GM19238 (cell line): ENCODE results near the gene PLA2G7.

ENCODE experiments used
- DNase-seq: peaks from one replicate; pipeline ENCODE4 v3.0.0; 2011; ENCODE audit warnings: low spot score; ENCODE audit not compliant: insufficient read length

PLA2G7 gene

DNA sequence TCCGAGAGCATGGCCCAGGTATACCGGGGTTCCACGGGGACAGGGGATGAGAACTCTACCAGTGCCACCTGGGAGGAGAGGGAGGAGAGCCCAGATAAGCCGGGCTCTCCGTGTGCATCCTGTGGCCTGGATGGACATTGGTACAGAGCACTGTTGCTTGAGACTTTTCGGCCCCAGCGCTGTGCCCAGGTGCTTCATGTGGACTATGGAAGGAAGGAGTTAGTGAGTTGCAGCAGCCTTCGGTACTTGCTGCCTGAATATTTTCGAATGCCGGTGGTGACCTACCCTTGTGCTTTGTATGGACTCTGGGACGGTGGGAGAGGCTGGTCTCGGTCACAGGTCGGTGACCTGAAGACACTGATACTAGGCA is 46.2 kb downstream of the PLA2G7 start:
- no peak for DNase-seq

DNA sequence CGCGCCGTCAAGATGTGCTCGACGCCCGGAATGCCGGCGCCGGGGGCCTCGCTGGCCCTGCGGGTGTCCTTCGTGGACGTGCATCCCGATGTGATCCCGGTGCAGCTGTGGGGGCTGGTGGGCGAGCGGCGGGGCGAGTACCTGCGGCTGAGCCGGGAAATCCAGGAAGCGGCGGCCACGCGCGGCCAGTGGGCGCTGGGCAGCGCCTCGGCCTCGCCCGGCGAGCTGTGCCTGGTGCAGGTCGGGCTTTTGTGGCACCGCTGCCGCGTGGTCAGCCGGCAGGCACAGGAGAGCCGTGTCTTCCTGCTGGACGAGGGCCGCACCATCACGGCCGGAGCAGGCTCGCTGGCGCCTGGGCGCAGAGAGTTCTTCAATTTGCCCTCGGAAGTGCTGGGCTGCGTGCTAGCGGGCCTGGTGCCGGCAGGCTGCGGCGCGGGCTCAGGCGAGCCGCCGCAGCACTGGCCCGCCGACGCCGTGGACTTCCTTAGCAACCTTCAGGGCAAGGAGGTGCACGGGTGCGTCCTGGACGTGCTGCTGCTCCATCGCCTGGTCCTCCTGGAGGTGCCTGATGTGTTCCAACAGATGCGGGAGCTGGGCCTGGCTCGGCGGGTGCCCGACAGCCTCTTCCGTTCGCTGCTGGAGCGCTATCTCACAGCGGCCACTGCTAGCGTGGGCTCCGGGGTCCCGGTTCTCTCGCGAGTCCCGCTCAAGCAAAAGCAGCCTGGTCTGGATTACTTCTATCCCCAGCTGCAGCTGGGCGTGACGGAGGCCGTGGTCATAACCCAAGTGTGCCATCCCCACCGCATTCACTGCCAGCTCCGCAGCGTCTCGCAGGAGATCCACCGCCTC is 46.8 kb downstream of the PLA2G7 start:
- no peak for DNase-seq

DNA sequence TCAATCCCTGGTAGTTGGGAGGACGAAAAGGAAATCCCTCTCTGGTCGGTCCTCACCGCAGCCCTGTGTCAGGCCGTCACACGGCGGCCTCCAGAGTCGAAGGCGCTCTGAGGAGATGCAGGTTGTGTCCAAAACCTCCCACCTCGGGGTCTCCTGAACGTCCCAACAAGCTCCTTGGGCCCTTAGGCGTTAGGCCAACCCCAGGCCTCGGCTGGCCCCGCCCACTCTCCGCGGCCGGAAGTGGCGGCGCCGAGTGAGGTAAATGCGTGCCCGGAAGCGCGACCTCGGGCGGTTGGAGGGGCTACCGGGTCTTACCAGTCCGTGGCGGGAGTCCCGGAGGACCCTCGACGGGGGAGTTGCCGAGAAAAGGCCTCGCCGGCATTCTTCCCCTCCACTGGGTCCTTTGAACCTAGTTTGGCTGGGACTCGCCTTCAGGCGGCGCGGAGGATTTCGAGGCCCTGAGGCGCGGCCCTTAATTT is 47.5 kb downstream of the PLA2G7 start, which contains the start of gene TDRD6:
TSS of gene TDRD6 (plus strand) at position 267 of the 479 bp plus-strand sequence. CDS start 244 bp downstream, outside the sequence.
- DNase-seq = no peak

DNA sequence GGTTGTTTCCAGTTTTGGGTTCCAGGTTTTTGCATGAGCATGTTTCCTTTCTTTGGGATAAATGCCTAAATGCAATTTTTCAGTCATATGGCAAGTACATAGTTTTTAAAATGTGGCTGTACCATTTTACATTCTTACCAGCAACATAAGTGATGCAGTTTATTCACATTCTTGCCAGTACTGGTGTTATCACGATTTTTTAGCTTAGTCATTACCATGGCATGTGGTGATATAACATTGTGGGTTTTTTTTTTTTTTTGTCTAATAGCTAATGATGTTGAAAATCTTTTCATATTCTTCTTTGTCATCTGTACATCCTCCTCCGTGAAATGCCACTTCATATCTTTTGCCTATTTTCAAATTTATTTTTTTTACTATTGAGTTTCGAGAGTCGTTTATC is 50.4 kb downstream of the PLA2G7 start:
- no peak for DNase-seq

DNA sequence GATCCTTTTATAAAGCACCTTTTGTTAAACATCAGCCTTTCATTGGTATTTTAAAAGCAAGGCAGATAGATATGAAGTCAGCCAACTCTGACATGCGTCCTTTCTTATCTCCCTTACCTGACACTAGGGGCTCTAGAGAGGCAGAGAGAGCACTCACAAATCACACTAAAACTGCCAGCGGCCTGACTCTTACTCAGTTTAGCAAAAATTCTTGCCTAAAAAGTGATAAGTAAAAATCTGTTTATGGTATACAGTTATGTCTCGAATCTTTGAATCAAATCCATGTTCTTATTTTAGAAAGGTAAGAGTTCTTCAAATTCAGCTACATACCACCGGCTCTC is 57.9 kb downstream of the PLA2G7 start:
- no peak for DNase-seq

DNA sequence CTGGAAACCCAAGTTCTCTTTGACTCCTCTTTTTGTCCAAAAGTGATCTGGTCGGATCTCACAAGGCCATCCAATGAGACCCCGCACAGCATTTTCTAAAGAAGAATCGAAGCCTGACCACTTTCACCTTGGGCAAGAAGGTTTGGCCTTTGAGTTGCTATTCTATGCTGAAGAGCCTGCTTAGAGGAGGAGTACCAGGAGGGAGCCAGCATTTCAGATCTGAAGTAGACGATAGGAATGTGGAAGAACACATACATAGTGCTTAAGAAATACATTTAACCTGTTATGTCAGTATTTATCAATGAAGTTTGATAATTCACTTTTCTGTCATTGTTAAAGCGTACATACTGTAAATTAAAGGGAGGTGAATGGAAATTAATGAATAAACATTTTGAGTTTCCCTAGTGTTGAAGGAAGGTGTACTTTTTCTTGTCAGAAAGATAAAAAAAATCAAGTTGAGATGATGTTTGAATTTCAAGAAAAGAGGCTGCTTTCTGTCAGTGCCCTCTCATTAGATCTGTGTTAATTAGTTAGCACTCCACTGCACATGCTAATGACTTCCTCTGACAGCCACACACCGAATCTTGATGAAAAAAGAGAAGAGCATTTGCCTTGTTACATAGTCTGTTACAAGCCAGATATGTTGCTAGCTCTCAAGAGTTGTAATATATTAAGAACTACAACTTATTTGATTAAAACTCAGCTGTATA is 58.4 kb downstream of the PLA2G7 start:
- no peak for DNase-seq

DNA sequence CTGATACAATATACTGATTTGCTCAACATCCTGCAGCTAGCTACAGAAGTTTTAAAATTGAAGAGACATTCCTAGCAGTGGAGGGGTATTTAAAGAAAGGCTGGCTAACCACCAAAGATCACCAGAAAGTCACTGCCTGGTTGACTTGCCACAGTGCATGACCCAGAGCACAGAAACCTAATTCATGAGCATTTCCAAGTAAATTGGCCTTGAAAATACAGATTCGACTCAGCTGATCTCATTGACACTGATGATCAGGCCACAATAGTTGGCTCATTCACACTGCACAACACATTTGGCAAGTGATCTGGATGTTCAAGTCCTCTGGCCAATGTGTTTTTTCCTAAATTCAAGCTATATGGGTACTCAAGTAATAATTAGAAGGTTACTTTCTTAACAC is 60.8 kb downstream of the PLA2G7 start:
- DNase-seq = no peak

DNA sequence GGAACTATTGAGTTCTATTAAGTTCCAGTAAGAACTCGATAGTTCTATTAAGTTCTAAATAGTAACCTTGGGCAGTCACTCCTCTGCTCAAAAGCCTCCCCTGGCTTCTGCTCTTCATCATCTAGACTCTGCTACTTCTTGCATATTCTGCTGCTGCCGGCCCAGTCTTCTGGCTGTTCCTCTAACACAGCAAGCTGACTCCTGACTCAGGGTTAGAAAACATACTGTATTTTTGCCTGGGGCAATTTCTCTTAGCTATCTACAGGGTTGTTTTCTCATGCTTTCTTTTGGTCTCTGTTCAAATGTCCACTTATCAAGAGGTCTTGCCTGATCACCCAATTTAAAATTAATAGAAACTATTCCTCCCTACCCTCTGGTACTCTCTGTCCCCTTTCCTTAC is 67.8 kb downstream of the PLA2G7 start:
- DNase-seq = no peak

DNA sequence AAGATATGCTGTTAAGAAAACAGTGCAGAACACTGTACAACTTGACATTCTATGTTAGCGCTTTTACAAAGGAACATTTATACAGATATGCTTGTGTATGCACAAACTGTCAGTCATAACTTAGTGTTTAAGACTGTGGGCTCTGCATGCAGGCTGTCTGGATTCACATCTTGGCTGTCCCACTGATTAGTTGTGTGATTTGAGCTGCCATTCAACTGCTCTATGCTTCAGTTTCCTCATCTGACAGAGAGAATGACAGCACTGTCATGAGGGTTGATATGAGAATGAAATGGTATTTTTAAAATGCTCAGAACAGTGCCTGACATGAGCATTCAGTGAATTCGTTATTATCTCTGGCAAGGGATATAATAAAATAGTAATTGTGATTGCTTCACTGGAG is 73.7 kb downstream of the PLA2G7 start:
- DNase-seq = no peak

DNA sequence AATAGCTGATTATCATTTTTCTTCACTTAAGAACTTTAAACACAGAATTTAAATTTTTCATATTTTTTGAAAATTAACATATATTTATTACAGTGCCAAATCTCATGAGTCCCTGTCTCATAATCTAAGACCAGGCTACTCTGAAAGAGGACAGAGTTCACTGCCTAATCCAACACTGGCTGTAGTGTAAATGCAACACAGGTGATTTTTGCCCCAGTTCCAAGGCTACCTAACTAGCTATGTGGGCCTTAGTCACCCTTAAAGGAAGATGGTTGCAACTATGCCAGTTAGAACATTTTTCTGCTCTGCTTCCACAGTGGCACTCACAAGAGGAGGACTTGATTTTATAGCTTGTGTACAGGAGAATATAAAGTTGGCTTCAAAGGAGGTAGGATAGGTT is 77.5 kb downstream of the PLA2G7 start:
- no peak for DNase-seq

DNA sequence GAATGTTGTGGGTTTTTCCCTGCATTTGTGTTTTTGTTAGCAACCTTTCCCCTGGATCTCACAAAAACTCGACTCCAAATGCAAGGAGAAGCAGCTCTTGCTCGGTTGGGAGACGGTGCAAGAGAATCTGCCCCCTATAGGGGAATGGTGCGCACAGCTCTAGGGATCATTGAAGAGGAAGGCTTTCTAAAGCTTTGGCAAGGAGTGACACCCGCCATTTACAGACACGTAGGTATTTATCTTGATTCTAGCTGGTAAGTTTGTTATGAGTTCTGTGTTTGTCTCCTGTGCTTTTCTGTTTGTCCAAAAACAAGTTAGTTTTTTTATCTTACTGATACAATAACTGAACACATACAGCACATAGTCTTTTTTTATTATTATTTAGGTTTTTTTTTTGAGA is 79.4 kb downstream of the PLA2G7 start:
- DNase-seq = no peak
